Left lung (tissue), 10 donors: Measurements from ENCODE around the gene CFTR. TPM values are rescaled to one million over a fixed set of nuclear protein-coding genes. Genes with fewer than 3 reads are reported as not detected.

Experiments used
- ATAC-seq: fragments of 200-7000 bp; cut with Tn5 transposase; one replicate; pipeline ENCODE4 v1.9.1; 2020; ENCODE audit warnings: moderate library complexity
- DNase-seq, 4 donors: peaks; one replicate each; pipeline ENCODE4 v3.0.0-alpha.2; 2013 to 2020
- H3K27ac ChIP-seq, 2 donors: fragments of 200-600 bp; sonication (generic) in 1 of 2; one replicate each; pipeline versions ENCODE4 v1.5.0 to v1.8.0; 2020 to 2021
- H3K27me3 ChIP-seq, 2 donors: fragments of 200-600 bp; sonication (generic) in 1 of 2; one replicate each; pipeline versions ENCODE4 v1.5.0 to v1.8.0; 2020 to 2021
- H3K36me3 ChIP-seq, 2 donors: fragments of 200-600 bp; sonication (generic) in 1 of 2; one replicate each; pipeline versions ENCODE4 v1.5.0 to v1.8.0; 2020 to 2021
- H3K4me1 ChIP-seq, 2 donors: fragments of 200-600 bp; one replicate each; pipeline ENCODE4 v1.8.0; 2021
- H3K4me3 ChIP-seq, 2 donors: fragments of 200-600 bp; sonication (generic) in 1 of 2; one replicate each; pipeline versions ENCODE4 v1.5.0 to v1.8.0; 2020 to 2021; ENCODE audit warnings: mild to moderate bottlenecking in 1 of 2
- H3K9me3 ChIP-seq, 2 donors: fragments of 200-600 bp; sonication (generic) in 1 of 2; one replicate each; pipeline versions ENCODE4 v1.5.0 to v1.8.0; 2020 to 2021
- CTCF ChIP-seq, 2 donors: fragments of 200-600 bp; sonication (generic) in 1 of 2; IDR thresholded peaks; one replicate each; pipeline versions ENCODE4 v1.5.0 to v1.8.0; 2021; ENCODE audit warnings: antibody characterized with exemption in 2 of 2
- intact Hi-C, 2 donors: fragments of 100-400 bp; cut with DNase I; formaldehyde crosslinking; loops; one replicate each; pipeline versions ENCODE4 v1.11.2 to v1.14.2; 2022
- polyA plus RNA-seq, 6 donors: library from polyadenylated mRNA; unstranded; fragments of 120-200 nt; gene quantifications; one replicate each; pipeline ENCODE4 v1.2.1, GENCODE V29; 2013; ENCODE audit not compliant: insufficient read length in 6 of 6
- total RNA-seq, 2 donors: library from RNA; stranded (reverse); fragmentation: NEBNext Ultra II Directional; extraction: Animal tissue kit (Norgen Biotek cat#: 25700); gene quantifications; one replicate each; pipeline ENCODE4 v1.2.1, GENCODE V29; 2021
- donor health status: DM: no; HTN: yes; CAD: no.
- donor health status: DM: no; HTN: no; CAD: no.

CFTR gene
- total and polyA plus RNA-seq, 8 donors: 15.4 to 40.6 (median 31.2) TPM

GRCh38 chr7:117673367-117673766, 193.5 kb downstream of the CFTR start:
- intact Hi-C loops: no loop called here
- no peak for TF ChIP-seq CTCF (IDR thresholded peaks at IDR 0.05)
- Histone ChIP-seq H3K27me3 (no peaks in the 10 kb centered on the region), H3K4me1 (peaks cover 0 to 7% of the 10 kb centered on the region in 2 donors), H3K9me3 (no peaks in the 10 kb centered on the region), H3K4me3 (no peak overlapping the region), H3K27ac (peak overlapping the region; percentile 45 to 63), H3K36me3 (no peaks in the 10 kb centered on the region)
- peak; percentile 93 for ATAC-seq
- DNase-seq: peak; percentile 15 to 78 (median 60)

GRCh38 chr7:117673839-117674238, 194.0 kb downstream of the CFTR start:
- TF ChIP-seq CTCF (IDR thresholded peaks at IDR 0.05): no peak
- Histone ChIP-seq H3K9me3 (no peaks in the 10 kb centered on the region), H3K4me1 (peaks cover 0 to 7% of the 10 kb centered on the region in 2 donors), H3K36me3 (no peaks in the 10 kb centered on the region), H3K27ac (peak overlapping the region; percentile 45 to 63), H3K4me3 (no peak overlapping the region), H3K27me3 (no peaks in the 10 kb centered on the region)
- DNase-seq (no peak), ATAC-seq (peak; percentile 82)
- intact Hi-C loops: no loop called here

GRCh38 chr7:117674617-117675016, 194.8 kb downstream of the CFTR start:
- peak; percentile 17 for ATAC-seq
- intact Hi-C loops: no loop called here
- Histone ChIP-seq H3K27me3 (no peaks in the 10 kb centered on the region), H3K27ac (no peak overlapping the region), H3K4me1 (peaks cover 0 to 7% of the 10 kb centered on the region in 2 donors), H3K9me3 (no peaks in the 10 kb centered on the region), H3K4me3 (no peak overlapping the region), H3K36me3 (no peaks in the 10 kb centered on the region)
- no peak for DNase-seq
- TF ChIP-seq CTCF (IDR thresholded peaks at IDR 0.05): no peak

GRCh38 chr7:117675497-117676435, 195.9 kb downstream of the CFTR start:
- Histone ChIP-seq H3K36me3 (no peaks in the 10 kb centered on the region), H3K27ac (no peak overlapping the region), H3K4me1 (peaks cover 0 to 7% of the 10 kb centered on the region in 2 donors), H3K4me3 (no peak overlapping the region), H3K27me3 (no peaks in the 10 kb centered on the region), H3K9me3 (no peaks in the 10 kb centered on the region)
- intact Hi-C loops: no loop called here
- no peak for DNase-seq
- no peak for ATAC-seq
- no peak for TF ChIP-seq CTCF (IDR thresholded peaks at IDR 0.05)

- H3K4me1 ChIP-seq: peaks cover 0 to 5% of the 10 kb centered on the region in 2 donors
- intact Hi-C loops: no loop called here
- H3K36me3 ChIP-seq: no peaks in the 10 kb centered on the region
- no peak overlapping the region for H3K27ac ChIP-seq
- no peaks in the 10 kb centered on the region for H3K9me3 ChIP-seq
- H3K4me3 ChIP-seq: no peak overlapping the region
- no peak for TF ChIP-seq CTCF (IDR thresholded peaks at IDR 0.05)
- no peaks in the 10 kb centered on the region for H3K27me3 ChIP-seq
- no peak for DNase-seq
- ATAC-seq: no peak
Observed at GRCh38 chr7:117679120-117679519, 199.3 kb downstream of the CFTR start.
